T follicular helper cell (primary cell): ENCODE results near the gene ARFIP1.
A peak's percentile ranks its signal among the peaks of the same experiment; 100 is the strongest.
"Not testable (repeated sequence)": the region's sequence is repeated elsewhere in the genome, so short reads cannot be mapped to it uniquely, and the experiment has no call there.

Experiments
- DNase-seq: peaks from one replicate; pipeline ENCODE4 v3.0.0-alpha.2; 2020; ENCODE audit warnings: low read depth
- total RNA-seq, 2 experiments: gene quantifications; one replicate each; lab custom pipeline; 2026; lab: John Stamatoyannopoulos, UW

ARFIP1 gene
- total RNA-seq, result 20.3 to 20.7 reads per million in 2 experiments

DNA sequence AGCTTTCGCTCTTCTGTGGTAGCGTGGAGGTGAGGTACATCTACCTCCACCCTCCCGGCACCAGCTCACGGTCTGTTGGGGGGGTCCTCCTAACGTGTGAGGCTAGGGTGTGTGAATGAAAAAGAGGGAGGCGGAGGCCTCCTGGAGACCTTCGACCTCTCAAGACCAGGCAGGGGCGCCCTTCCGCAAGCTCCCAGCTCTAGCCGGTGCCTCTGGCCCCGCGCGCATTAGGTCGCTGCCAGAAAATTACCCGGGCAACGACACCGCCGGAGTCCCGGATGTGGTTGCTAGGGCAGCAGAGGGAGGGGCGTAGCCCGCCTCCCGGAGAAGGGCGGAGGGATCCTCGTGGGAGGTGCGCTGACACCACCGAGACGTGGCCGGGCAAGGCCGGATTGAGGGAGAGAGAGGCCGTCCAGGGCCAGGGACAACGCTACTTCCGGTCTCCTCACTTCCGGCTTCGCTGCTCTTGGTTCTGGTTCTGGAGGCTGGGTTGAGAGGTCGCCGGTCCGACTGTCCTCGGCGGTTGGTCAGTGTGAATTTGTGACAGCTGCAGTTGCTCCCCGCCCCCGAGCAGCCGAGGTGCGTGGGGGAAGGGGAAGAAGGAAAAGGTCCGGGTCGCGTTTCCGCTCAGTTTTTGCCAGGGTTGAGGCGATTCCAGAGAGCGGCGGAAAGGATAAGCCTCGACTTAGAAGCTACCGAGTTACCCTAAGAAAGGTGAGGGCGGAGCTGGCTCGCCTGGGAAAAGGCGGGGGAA, at the start of gene ARFIP1, which contains the start of gene TIGD4:
Gene ARFIP1 (plus strand): TSS at position 442 of the 754 bp plus-strand sequence. CDS start 49,680 bp downstream, outside the sequence.
Gene TIGD4 (minus strand): TSS at position 218 of the 754 bp plus-strand sequence. CDS start 8,726 bp downstream, outside the sequence.
- peak; percentile 88 for DNase-seq

DNA sequence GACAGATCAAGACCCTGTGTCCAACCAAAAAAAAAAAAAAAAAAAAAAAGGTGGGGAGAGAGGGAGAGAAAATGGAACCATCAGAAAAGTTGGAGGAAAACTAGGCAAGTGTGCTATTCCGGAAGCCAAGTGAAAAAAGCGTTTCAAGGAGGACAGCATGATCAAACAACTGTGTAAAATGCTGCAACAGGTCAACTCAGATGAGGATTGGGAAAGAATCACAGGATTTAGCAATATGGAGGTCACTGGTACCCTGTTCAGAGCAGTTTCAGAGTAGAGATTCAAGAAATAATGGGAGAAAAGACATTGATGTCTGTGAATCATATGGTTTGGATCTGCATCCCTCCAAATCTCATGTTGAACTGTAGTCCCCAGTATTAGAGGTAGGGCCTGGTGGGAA, 47.8 kb upstream of the ARFIP1 start:
- no peak for DNase-seq

GRCh38 chr4:152734015-152734698, 45.6 kb upstream of the ARFIP1 start:
- DNase-seq, result no peak

GRCh38 chr4:152734699-152735050, 45.1 kb upstream of the ARFIP1 start:
- no peak for DNase-seq

- no peak for DNase-seq
Observed at GRCh38 chr4:152735396-152735859, 44.3 kb upstream of the ARFIP1 start.

DNA sequence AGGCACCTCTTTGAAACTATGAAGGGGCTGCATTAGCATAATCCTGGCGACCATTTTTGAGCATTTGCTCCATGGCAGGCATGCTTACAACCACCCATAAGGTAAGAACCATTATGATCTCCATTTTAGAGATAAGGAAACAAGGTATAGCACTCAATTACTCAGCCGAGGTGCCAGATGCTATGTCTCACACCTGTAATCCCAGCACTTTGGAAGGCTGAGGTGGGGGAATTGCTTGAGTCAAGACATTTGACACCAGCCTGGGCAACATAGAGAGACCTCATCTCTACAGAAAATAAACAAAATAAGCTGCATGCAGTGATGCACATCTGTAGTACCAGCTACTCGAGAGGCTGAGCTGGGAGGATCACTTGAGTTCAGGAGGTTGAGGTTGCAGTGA, 43.8 kb upstream of the ARFIP1 start:
- no peak for DNase-seq

- no peak for DNase-seq
Observed at GRCh38 chr4:152738827-152739226, 40.9 kb upstream of the ARFIP1 start.

- DNase-seq, result no peak
Observed at GRCh38 chr4:152747444-152747843, 32.3 kb upstream of the ARFIP1 start.

- DNase-seq, result no peak
Observed at GRCh38 chr4:152748619-152749018, 31.1 kb upstream of the ARFIP1 start.

- no peak for DNase-seq
Observed at GRCh38 chr4:152763796-152764195, 16.0 kb upstream of the ARFIP1 start.

DNA sequence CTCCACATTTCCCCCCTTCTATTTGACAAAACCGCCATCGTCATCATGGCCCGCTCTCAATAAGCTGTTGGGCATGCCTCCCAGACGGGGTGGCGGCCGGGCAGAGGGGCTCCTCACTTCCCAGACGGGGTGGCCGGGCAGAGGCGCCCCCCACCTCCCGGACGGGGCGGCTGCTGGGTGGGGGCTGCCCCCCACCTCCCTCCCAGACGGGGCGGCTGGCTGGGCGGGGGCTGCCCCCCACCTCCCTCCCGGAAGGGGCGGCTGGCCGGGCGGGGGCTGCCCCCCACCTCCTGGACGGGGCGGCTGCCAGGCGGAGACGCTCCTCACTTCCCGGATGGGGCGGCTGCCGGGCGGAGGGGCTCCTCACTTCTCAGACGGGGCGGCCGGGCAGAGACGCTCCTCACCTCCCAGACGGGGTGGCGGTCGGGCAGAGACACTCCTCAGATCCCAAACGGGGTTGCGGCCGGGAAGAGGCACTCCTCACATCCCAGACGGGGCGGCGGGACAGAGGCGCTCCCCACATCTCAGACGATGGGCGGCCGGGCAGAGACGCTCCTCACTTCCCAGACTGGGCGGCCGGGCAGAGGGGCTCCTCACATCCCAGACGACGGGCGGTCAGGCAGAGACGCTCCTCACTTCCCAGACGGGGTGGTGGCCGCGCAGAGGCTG, 14.6 kb upstream of the ARFIP1 start:
- DNase-seq, result not testable (repeated sequence)

- no peak for DNase-seq
Observed at GRCh38 chr4:152771741-152772533, 7.8 kb upstream of the ARFIP1 start.

DNA sequence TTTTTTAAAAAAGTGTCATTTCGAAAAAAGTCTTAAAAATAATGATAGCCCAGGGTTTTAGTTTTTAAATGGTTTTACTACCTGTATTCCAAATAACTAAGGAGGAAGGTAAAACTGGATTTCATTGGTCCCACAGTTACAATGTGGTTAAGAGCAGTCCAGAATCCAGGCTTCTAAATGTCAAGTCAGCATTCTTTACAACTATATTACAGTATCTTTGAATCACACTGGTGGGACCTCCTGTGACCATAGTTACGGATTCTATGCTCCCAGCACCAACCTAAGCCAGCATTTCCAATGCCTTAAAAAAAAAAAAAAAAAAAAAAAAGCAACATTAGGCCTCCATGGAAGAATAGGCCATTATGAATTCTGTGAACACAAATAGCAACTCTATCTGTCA, 6.4 kb upstream of the ARFIP1 start:
- DNase-seq, result no peak

- DNase-seq, result no peak
Observed at GRCh38 chr4:152773953-152774352, 5.8 kb upstream of the ARFIP1 start.

GRCh38 chr4:152776352-152776751, 3.4 kb upstream of the ARFIP1 start:
- DNase-seq, result no peak

GRCh38 chr4:152777488-152777887, 2.3 kb upstream of the ARFIP1 start:
- DNase-seq, result no peak

DNA sequence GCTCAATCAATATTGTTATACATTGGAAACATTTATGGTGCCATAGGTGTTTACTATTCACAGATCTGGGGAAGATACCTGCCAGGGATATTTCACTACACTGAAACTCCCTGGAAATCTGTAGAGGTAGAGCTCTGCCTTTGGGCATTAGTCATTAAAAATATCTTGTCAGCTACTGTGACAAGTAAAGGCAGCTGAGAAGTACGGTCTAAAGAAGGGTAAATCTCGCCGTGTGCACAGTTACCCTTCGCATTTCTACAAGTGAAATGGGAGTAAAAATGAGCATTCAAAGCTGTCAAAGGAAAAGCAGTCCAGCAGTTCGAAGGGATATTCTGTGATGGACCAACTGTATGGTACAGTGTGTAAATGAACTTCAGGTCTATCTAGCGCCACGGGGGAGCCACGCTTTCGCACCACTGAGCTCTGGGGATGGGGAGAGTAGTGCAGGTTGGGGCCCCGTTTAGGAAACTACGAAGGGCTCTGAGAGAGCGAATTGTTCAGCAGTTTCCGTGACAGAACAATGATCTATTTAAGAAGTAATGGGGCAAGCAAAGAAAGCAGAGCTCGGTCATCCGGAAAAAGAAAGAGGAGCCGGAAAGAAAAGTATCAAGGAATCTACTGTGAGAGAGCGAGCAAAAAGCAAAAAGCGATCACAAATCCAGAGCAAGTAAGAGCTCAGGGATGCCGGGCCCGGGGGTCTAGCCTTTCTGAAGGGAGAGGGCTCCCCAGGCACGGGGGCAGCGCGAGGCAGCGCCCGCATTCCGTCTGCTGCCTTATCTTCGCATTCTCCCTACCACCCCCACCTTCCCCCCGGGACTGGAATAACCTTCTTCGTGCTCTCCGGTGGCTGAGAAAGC, 870 bp upstream of the ARFIP1 start:
- DNase-seq, result no peak

- peak; percentile 63 for DNase-seq
Observed at GRCh38 chr4:152780267-152780778, 569 bp downstream of the ARFIP1 start.

GRCh38 chr4:152784490-152785350, 5.0 kb downstream of the ARFIP1 start:
- no peak for DNase-seq
